Muscle layer of colon (tissue), 2 donors: ENCODE measurements around the gene THADA.

Source experiments
- H3K27ac ChIP-seq: one replicate; pipeline ENCODE4 v1.7.0; 2013; ENCODE audit warnings: low read depth, mild to moderate bottlenecking, low read length, moderate library complexity
- H3K27me3 ChIP-seq, 2 donors: one replicate each; pipeline ENCODE4 v1.7.0; 2013; ENCODE audit warnings: low read length in 2 of 2, mild to moderate bottlenecking in 2 of 2; ENCODE audit not compliant: insufficient read depth in 2 of 2, control insufficient read depth in 1 of 2
- H3K36me3 ChIP-seq: one replicate; pipeline ENCODE4 v1.7.0; 2013; ENCODE audit warnings: mild to moderate bottlenecking, low read length; ENCODE audit not compliant: insufficient read depth
- H3K4me1 ChIP-seq: one replicate; pipeline ENCODE4 v1.7.0; 2013; ENCODE audit warnings: mild to moderate bottlenecking, low read length; ENCODE audit not compliant: insufficient read depth
- H3K4me3 ChIP-seq, 2 donors: one replicate each; pipeline ENCODE4 v1.7.0; 2013; ENCODE audit warnings: low read length in 2 of 2, low read depth in 1 of 2, mild to moderate bottlenecking in 1 of 2, moderate library complexity in 1 of 2
- H3K9ac ChIP-seq: one replicate; pipeline ENCODE4 v1.7.0; 2013; ENCODE audit warnings: low read length
- H3K9me3 ChIP-seq: one replicate; pipeline ENCODE4 v1.7.0; 2013; ENCODE audit warnings: mild to moderate bottlenecking, low read length
- donor health status: abdominal sarcoma.
- donor health status: Adenocarcinoma of cecum.

The THADA gene

DNA sequence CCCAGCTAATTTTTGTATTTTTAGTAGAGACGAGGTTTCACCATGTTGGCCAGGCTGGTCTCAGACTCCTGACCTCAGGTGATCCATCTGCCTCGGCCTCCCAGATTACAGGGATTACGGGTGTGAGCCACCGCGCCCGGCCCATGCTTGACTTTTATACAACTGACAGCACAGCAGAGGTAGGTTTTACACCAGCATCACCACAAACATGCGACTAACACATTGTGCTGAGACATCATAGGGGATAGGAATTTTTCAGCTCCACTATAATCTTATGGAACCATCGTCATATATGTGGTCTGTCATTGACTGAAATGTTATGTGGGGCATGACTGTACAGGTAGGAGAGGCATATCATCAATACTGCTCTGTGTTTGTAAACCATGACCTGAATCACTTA is 122.1 kb downstream of the THADA start:
- Histone ChIP-seq H3K36me3 (no peaks in the 10 kb centered on the region), H3K9ac (no peak overlapping the region), H3K4me3 (no peak overlapping the region), H3K27ac (no peak overlapping the region), H3K27me3 (no peaks in the 10 kb centered on the region), H3K4me1 (peaks cover 25% of the 10 kb centered on the region), H3K9me3 (no peaks in the 10 kb centered on the region)

DNA sequence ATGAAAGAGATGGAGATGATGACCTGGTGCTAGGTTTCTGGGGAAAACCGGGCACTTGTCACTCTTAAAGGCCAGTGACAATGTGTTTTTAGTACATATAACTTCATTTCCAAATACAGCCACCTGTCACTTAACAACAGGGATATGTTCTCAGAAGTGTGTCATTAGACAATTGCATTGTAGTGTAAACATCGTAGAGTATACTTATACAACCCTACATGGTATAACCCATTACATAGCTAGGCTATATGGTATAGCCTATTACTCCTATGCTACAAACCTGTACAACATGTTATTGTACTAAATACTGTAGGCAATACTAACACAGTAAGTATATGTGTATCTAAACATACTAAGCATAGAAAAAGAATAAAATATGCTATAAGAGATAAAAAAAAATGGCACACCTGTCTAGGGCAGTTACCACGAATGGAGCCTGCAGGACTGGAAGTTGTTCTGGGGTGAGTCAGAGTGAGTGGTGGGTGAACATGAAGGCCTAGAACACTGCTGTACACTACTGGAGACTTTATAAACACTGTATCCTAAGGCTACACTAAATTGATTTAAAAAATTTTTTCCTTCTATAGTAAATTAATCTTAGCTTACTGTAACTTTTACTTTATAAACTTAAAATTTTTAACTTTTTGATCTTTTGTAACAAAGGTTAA is 123.2 kb downstream of the THADA start:
- Histone ChIP-seq H3K36me3 (no peaks in the 10 kb centered on the region), H3K4me1 (peaks cover 26% of the 10 kb centered on the region), H3K27me3 (no peaks in the 10 kb centered on the region), H3K9ac (no peak overlapping the region), H3K4me3 (no peak overlapping the region), H3K9me3 (no peaks in the 10 kb centered on the region), H3K27ac (no peak overlapping the region)

DNA sequence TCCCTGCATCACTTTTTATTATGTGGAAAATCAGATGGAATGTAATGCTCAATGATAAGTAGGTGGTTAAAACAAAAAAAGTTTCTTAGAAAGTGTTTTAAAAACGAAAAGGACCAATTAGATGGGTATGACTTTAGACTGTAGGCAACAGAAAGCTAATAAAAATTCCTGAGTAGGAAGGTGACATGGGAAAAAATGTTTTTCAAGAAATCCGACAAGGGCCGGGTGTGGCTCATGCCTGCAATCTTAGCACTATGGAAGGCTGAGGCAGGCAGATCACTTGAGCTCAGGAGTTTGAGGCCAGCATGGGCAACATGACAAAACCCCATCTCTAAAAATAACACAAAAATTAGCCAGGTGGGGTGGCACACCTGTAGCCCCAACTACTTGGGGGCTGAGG is 126.1 kb downstream of the THADA start:
- Histone ChIP-seq H3K4me3 (no peak overlapping the region), H3K9me3 (no peaks in the 10 kb centered on the region), H3K27me3 (no peaks in the 10 kb centered on the region), H3K4me1 (peaks cover 33% of the 10 kb centered on the region), H3K36me3 (no peaks in the 10 kb centered on the region), H3K9ac (no peak overlapping the region), H3K27ac (no peak overlapping the region)

- Histone ChIP-seq H3K36me3 (no peaks in the 10 kb centered on the region), H3K27me3 (no peaks in the 10 kb centered on the region), H3K4me3 (no peak overlapping the region), H3K27ac (no peak overlapping the region), H3K4me1 (peaks cover 39% of the 10 kb centered on the region), H3K9me3 (no peaks in the 10 kb centered on the region), H3K9ac (no peak overlapping the region)
Measured at GRCh38 chr2:43469094-43469493, 126.7 kb downstream of the THADA start.

- H3K9me3 ChIP-seq = no peaks in the 10 kb centered on the region
- no peak overlapping the region for H3K4me3 ChIP-seq
- no peak overlapping the region for H3K9ac ChIP-seq
- no peaks in the 10 kb centered on the region for H3K27me3 ChIP-seq
- peak overlapping the region; percentile 81 for H3K27ac ChIP-seq
- H3K36me3 ChIP-seq = no peaks in the 10 kb centered on the region
- H3K4me1 ChIP-seq = peaks cover 49% of the 10 kb centered on the region
Measured at GRCh38 chr2:43467891-43468290, 127.9 kb downstream of the THADA start.

DNA sequence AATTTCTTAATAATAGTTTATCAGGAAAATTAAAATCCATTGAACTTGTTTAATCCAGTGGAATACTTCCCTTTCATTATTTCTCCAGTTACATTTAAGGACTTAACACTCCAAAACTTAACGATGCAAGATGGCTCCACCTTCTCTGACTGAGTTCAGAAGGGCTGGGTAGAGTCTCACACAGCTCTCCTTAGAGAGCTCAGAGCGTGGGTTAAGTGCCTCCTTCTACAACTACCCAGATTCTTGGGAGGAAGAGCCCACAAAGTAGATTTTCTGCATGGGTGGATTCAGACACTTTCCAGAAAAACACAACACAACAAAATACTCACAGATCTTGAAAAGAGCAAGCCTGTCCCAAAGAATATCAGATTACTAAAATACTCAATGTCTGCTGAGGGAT is 130.6 kb downstream of the THADA start:
- Histone ChIP-seq H3K4me3 (no peak overlapping the region), H3K27me3 (no peaks in the 10 kb centered on the region), H3K4me1 (peaks cover 75% of the 10 kb centered on the region), H3K36me3 (no peaks in the 10 kb centered on the region), H3K27ac (peak overlapping the region; percentile 68), H3K9ac (no peak overlapping the region), H3K9me3 (no peaks in the 10 kb centered on the region)

GRCh38 chr2:43464590-43464989 is 131.2 kb downstream of the THADA start:
- H3K27me3 ChIP-seq = no peaks in the 10 kb centered on the region
- peak overlapping the region; percentile 68 for H3K27ac ChIP-seq

GRCh38 chr2:43462866-43463641 is 132.8 kb downstream of the THADA start:
- no peak overlapping the region for H3K9ac ChIP-seq
- no peak overlapping the region for H3K4me3 ChIP-seq
- H3K9me3 ChIP-seq = no peaks in the 10 kb centered on the region
- H3K27me3 ChIP-seq = no peaks in the 10 kb centered on the region
- peak overlapping the region; percentile 13 for H3K27ac ChIP-seq
- no peaks in the 10 kb centered on the region for H3K36me3 ChIP-seq
- H3K4me1 ChIP-seq = peaks cover 86% of the 10 kb centered on the region

More at GRCh38 chr2:43464590-43464989, 131.2 kb downstream of the THADA start:
- Histone ChIP-seq H3K9me3 (no peaks in the 10 kb centered on the region), H3K9ac (no peak overlapping the region), H3K36me3 (no peaks in the 10 kb centered on the region), H3K4me1 (peaks cover 80% of the 10 kb centered on the region), H3K4me3 (no peak overlapping the region)

DNA sequence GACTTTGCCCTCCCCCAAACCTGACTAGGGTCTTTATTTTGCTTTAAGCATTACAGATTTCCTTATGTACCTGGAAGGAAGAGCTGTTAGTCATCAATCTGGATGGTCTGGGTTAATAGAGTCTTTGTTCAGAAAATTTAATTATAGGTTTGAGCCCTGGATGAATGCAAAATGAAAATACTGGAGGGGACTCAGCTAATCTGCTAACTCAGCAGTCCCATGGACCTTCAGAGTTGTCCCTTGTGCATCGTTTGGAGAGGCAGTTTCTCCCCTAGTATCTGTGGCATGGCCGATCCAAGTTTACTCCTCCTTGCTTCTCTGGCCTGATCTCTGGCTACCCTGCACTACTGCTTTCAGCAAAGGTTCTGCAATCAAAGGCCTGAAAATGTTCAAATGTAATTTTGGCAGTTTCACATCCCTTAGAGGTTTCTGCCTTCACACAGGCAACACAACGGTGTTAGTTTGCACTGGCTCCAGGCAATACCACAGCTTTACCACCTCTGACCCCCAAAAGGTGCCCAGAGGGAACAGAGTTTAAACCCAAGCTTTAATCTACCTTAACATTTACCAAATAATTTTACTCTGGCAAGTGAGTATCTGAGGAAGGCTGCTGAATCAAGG is 134.3 kb downstream of the THADA start:
- H3K9me3 ChIP-seq = no peaks in the 10 kb centered on the region
- H3K4me3 ChIP-seq = no peak overlapping the region
- peaks cover 82% of the 10 kb centered on the region for H3K4me1 ChIP-seq
- no peak overlapping the region for H3K9ac ChIP-seq
- peak overlapping the region; percentile 75 for H3K27ac ChIP-seq
- no peaks in the 10 kb centered on the region for H3K36me3 ChIP-seq
- no peaks in the 10 kb centered on the region for H3K27me3 ChIP-seq

GRCh38 chr2:43460611-43461365 is 135.1 kb downstream of the THADA start:
- H3K27me3 ChIP-seq = no peaks in the 10 kb centered on the region
- no peak overlapping the region for H3K4me3 ChIP-seq
- H3K4me1 ChIP-seq = peaks cover 82% of the 10 kb centered on the region
- peak overlapping the region; percentile 75 for H3K27ac ChIP-seq
- no peaks in the 10 kb centered on the region for H3K9me3 ChIP-seq
- no peak overlapping the region for H3K9ac ChIP-seq
- no peaks in the 10 kb centered on the region for H3K36me3 ChIP-seq

DNA sequence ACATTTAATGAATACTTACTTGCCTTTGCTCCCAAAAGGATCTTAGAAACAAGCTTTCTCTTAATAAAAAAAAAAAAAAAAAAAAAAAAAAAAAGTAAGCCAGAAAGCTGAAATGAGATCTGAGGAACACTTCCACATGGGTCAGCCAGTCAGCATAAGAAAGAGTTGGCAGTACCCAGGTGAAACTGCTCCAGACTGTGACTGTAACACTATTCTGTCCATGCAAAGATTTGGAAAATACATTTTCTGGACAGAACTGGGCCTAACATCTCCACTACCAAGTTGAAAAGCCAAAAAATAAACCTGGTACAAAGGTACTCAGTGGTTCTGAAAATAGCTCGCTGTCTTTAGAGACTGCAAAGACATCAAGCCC is 135.7 kb downstream of the THADA start:
- H3K9me3 ChIP-seq = no peaks in the 10 kb centered on the region
- no peak overlapping the region for H3K27ac ChIP-seq
- no peak overlapping the region for H3K4me3 ChIP-seq
- peaks cover 82% of the 10 kb centered on the region for H3K4me1 ChIP-seq
- no peaks in the 10 kb centered on the region for H3K27me3 ChIP-seq
- H3K36me3 ChIP-seq = no peaks in the 10 kb centered on the region
- H3K9ac ChIP-seq = no peak overlapping the region
